Stimulated activated CD4-positive, alpha-beta T cell treated with anti-CD3 and anti-CD28 coated beads, TNF-alpha, amount 100 ng/mL, for 48 hours (primary cell): ENCODE data around the gene CC2D2A.
A peak's percentile ranks its signal among the peaks of the same experiment; 100 is the strongest.

Experiments
- DNase-seq, 3 donors: peaks; one replicate each; pipeline ENCODE4 v3.0.0-alpha.2; 2020; ENCODE audit warnings: low read depth in 3 of 3

CC2D2A gene

DNA sequence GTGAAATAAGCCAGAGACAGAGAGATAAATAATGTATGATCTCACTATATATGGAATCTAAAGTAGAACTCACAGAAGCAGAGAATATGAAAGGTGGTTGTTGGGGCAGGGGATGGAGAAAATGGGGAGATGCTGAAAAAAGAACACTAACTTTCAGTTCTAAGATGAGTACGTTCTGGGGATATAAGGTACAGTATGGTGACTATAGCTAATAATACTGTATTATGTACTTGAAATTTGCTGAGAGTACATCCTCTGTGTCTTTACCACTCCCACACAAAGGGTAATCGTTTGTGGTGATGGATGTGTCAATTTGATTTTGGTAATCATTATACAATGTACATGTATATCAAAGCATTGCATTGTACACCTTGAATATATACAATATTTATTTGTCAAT is 178.9 kb downstream of the CC2D2A start:
- no peak for DNase-seq

DNA sequence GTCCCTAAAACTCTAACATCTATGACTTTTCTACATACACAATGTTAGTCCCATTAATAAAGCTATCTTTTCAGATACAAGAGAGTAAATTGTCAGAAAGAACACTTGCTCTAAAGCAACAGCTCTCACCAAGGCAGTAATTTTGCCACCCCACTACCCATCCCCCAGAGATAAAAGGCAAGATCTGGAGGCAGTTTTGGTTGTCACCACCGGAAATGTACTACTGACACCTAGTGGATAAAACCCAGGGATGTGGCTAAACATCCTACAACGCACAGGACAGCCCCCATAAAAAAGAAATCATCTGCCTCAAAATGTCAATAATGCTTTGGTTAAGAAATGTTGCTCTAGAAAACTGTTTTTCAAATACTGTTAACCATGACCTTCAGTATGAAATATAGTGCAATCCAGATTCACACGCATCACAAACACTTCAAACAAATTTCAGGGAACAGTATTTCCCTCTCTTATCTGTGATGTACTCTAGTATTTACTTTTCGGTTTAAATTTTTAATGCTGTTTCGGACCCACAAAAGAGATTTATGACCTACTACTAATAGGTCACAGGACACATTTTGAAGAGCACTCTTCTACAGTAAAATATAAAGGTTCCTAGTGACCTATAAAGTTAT is 180.3 kb downstream of the CC2D2A start:
- DNase-seq, result peak in 2 of 3 donors; percentile 9 to 31
